ENCODE results near the gene PXDC1.
"Not testable (repeated sequence)": the region's sequence is repeated elsewhere in the genome, so short reads cannot be mapped to it uniquely, and the experiment has no call there.

Gene PXDC1

GRCh38 chr6:3708540-3708939 is 43.0 kb downstream of the PXDC1 start:
- DNase-seq (ENCODE audit: low read depth), result no peak

- no peak for DNase-seq (ENCODE audit: low read depth)
Observed at GRCh38 chr6:3707751-3708412, 43.6 kb downstream of the PXDC1 start.

GRCh38 chr6:3707024-3707423 is 44.5 kb downstream of the PXDC1 start:
- no peak for DNase-seq (ENCODE audit: low read depth)

GRCh38 chr6:3706547-3706946 is 45.0 kb downstream of the PXDC1 start:
- no peak for DNase-seq (ENCODE audit: low read depth)

- no peak for DNase-seq (ENCODE audit: low read depth)
Observed at GRCh38 chr6:3701631-3702030, 49.9 kb downstream of the PXDC1 start.

GRCh38 chr6:3699231-3699630 is 52.3 kb downstream of the PXDC1 start:
- no peak for DNase-seq (ENCODE audit: low read depth)

GRCh38 chr6:3698021-3698420 is 53.5 kb downstream of the PXDC1 start:
- DNase-seq (ENCODE audit: low read depth), result no peak

- no peak for DNase-seq (ENCODE audit: low read depth)
Observed at GRCh38 chr6:3697609-3698008, 53.9 kb downstream of the PXDC1 start.

- DNase-seq (ENCODE audit: low read depth), result no peak
Observed at GRCh38 chr6:3696525-3697088, 54.9 kb downstream of the PXDC1 start.

- no peak for DNase-seq (ENCODE audit: low read depth)
Observed at GRCh38 chr6:3695065-3695817, 56.3 kb downstream of the PXDC1 start.

- no peak for DNase-seq (ENCODE audit: low read depth)
Observed at GRCh38 chr6:3693831-3694230, 57.7 kb downstream of the PXDC1 start.

GRCh38 chr6:3690506-3690905 is 61.0 kb downstream of the PXDC1 start:
- DNase-seq (ENCODE audit: low read depth), result no peak

- DNase-seq (ENCODE audit: low read depth), result no peak
Observed at GRCh38 chr6:3687847-3688246, 63.7 kb downstream of the PXDC1 start.

GRCh38 chr6:3683331-3683730 is 68.2 kb downstream of the PXDC1 start:
- no peak for DNase-seq (ENCODE audit: low read depth)

- DNase-seq (ENCODE audit: low read depth), result no peak
Observed at GRCh38 chr6:3678946-3679345, 72.6 kb downstream of the PXDC1 start.

- DNase-seq (ENCODE audit: low read depth), result not testable (repeated sequence)
Observed at GRCh38 chr6:3677751-3678150, 73.8 kb downstream of the PXDC1 start.

GRCh38 chr6:3677351-3677750 is 74.2 kb downstream of the PXDC1 start:
- not testable (repeated sequence) for DNase-seq (ENCODE audit: low read depth)
